ENCODE results near the gene SULT6B1.

- TF ChIP-seq POLR2A (IDR thresholded peaks at IDR 0.05): no peak
- no peak for TF ChIP-seq CTCF (IDR thresholded peaks at IDR 0.05)
- TF ChIP-seq EP300 (IDR thresholded peaks at IDR 0.05): no peak
Measured at GRCh38 chr2:37156071-37156856, 32.2 kb downstream of the SULT6B1 start.
